Stimulated activated CD4-positive, alpha-beta T cell treated with anti-CD3 and anti-CD28 coated beads, Interleukin-12 subunit alpha, Interleukin-12 subunit beta, amount 100 ng/mL, for 24 hours (primary cell): ENCODE results near the gene KCNK16.
"Not testable (repeated sequence)": the region's sequence is repeated elsewhere in the genome, so short reads cannot be mapped to it uniquely, and the experiment has no call there.

Experiments
- DNase-seq, 2 experiments: peaks; one replicate each; pipeline ENCODE4 v3.0.0-alpha.2; 2020; ENCODE audit warnings: low read depth in 2 of 2

KCNK16 gene

DNA sequence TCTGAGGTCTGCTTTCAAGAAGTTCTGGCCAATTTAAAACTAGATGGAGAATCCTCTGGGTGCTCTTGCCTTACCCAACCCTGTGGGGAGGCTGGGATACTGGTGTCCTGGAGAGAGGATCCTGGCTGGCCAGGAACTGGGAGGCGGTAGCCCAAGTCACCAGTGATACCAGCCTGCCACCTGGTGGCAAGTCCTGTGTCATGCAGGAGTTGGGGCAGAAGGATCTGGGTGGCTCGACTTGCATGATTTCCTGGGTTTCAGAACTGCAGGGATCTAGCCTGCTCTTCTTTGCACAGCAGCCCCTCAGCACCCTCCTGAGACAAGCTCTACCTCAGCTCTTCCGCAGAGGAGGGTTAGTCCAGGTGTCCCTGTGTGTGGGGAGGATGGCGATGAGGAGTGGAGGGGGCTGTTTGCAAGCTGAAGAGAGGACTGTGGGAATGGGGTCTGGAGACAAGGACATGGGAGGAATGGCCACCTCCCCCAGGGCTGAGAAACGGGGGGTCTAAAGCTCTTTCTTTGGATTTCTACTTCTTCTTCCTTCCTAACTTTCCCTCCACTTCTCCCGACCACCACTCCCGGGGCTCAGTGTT, 12.5 kb downstream of the KCNK16 start:
- DNase-seq, result peak; percentile 17 to 59

DNA sequence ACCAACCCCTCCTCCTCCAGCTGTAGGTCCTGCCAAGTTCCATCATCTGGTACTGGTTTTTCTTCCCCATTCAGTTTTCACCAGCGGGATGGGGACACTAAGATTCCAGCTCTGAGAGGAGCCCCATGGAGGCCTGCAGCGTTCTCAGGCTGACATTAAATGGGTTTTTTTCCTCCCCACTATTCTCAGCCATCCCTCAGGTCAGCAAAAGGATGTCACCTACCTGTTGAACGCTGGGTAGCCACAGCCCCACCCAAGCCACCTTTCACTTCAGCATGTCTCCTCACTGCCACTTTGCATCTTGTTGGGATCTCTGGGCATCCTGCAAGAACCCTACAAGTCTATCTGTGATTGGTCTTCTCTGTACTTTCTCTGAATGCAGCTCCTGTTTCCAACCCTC, 15.0 kb downstream of the KCNK16 start:
- no peak for DNase-seq

DNA sequence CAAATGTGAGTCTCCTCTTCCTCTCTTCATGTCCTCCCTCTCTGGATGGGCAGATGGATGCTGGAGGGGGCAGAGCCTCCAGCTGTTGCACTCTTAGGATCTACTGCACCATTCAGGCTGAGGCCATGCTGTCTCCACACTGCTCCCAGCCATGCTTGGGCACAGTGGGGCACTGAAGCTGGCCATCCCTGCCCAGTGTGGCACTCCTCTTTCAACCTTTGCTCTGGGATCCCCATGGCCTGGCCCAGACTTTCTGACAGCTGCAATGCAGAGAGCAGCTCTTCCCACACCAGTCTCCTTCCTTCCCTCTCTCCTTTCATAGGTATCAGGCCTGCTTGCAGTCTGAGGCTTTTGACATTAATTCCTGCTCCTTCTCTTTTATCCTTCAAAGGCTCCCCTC, 17.6 kb downstream of the KCNK16 start:
- DNase-seq, result no peak

DNA sequence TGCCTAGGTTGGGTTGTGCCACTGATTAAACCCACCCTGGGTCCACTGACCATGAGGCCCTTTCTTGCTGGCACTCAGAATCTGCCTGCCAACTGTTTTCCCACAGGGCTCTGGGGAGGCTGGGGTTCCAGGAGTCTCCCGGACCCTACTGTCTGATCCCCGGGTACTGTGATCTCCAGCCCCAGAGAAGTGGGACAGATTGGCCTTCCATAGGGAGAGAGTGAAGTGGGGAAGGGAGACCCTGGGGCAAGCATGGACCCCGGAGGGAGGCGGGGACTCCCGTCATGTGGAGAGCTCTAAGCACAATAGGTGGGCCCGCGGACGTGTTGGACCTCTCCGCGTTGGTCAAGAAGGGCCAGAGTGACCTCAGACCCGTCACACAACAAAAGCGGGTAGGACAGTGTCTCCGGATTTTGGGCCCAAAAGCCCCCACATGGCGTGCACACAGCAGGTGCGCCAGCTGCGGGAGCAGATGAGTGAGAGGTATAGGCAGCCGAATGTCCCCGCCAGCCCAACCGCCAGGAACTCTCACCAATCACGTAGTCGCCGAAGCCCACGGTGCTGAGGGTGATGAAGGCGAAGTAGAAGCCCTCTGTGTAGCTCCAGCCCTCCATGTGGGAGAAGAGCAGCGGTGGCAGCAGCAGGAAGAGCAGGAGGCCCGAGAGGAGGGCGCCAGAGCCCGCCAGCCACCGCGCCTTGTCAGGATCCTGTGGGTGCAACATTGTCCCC, 18.9 kb downstream of the KCNK16 start:
- no peak for DNase-seq

DNA sequence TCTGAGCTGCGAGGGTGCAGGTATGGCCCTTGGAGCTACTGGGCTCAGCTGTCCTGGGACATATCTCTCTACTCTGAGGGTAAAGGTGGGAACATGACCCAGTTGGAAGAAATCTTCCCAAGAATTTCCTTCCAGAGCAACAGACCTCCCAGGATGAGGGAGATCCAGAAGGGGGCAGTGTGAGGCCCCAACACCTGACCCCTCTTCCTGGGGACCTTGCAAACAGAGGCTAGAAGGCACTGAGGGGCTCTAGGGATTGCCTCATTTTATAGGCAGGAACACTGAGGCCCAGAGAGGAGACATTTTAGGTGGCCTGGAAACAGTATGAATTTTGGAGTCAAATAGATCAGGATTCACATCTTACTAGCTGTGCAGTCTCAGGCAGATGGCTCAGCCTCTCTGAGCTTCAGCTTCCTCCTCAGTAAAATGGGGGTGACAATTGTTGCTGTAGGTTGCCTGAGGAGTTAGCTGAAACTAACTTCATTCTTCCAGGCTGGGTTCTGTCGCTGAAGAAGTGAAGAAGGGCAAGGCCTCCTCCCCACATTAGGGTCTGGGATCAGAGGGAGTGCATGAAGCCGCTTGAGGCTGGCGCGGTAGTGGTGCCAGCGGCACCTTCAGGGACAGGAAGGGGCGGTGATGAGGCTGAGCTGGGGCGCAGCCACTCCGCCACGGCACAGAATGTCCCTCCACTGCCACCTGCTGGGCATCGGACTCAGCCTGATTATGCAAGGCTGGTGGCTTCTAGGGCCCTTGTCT, 19.7 kb downstream of the KCNK16 start:
- peak; percentile 77 to 91 for DNase-seq

DNA sequence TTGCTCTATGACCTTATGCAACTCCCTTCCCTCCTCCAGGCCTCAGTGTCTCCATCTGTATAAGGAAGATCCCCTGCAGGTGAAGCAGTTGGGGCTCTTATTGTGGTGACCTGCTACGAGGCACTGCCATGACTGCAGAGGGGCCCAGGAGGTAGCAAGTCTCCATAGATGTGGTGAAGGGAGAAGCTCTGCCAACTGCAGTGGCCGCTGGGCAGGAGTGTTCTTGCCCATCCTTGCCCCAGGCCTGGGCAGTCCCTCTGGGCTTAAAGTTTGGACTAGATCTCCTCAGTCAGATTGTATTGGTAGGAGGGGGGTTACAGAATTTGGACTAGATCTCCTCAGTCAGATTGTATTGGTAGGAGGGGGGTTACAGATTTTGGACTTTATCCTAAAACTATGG, 20.5 kb downstream of the KCNK16 start:
- no peak for DNase-seq

DNA sequence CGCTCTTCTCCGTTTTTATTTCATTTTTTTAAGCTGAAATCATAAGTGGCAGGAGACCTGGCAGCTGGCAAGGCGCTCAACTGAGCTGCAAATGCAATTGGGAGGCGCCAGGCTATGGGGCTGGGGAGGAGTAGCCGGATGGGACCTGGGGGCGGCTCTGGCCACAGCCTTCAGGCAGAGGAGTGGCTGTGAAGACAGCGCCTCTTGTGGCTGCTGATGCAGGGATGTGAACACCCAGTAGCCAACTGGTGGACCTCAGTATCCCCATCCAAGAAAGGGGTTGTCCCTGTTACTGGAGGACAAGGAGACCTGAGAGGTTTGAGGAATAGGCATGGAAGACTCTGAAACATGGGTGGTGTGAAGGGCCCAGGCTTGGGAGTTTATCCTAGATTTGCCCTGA, 20.9 kb downstream of the KCNK16 start:
- DNase-seq, result no peak

DNA sequence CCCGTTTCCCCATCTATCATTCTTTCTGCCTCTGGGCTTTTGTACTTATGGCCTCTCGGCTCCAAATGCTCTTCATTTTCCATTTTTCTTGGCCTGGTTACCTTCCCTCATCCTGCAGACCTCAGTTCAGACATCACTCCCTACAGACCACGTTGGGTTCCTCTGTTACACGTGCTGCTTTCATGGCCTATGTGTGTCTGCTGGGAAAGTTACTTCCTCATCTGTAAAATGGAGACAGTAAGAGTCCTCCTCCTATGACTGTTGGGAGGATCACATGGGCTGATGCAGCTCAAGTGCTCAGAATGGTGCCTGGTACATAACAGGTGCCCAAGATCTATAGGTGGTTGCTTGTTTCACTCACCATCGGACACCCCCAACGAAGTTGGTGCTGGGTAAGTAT, 21.8 kb downstream of the KCNK16 start:
- DNase-seq, result no peak

DNA sequence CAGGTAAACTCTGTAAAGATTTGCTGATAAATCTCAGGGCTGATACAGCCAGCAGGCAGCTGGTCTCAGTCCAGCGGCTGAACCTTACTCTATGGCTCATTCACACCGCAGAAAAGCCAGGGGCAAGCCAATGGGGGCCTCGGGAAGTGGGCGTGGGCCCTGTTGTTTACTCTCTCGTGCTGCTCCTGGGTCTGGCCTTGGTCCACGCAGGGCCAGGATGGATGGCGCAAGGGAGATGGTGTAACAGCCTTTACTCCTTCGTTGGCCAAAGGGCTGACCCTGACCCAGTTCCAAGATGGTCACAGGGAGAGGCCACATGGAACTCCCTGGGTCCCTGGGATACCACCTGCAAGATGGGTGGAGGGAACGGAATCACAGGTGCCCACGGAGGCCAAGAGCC, 24.4 kb downstream of the KCNK16 start:
- DNase-seq, result no peak

DNA sequence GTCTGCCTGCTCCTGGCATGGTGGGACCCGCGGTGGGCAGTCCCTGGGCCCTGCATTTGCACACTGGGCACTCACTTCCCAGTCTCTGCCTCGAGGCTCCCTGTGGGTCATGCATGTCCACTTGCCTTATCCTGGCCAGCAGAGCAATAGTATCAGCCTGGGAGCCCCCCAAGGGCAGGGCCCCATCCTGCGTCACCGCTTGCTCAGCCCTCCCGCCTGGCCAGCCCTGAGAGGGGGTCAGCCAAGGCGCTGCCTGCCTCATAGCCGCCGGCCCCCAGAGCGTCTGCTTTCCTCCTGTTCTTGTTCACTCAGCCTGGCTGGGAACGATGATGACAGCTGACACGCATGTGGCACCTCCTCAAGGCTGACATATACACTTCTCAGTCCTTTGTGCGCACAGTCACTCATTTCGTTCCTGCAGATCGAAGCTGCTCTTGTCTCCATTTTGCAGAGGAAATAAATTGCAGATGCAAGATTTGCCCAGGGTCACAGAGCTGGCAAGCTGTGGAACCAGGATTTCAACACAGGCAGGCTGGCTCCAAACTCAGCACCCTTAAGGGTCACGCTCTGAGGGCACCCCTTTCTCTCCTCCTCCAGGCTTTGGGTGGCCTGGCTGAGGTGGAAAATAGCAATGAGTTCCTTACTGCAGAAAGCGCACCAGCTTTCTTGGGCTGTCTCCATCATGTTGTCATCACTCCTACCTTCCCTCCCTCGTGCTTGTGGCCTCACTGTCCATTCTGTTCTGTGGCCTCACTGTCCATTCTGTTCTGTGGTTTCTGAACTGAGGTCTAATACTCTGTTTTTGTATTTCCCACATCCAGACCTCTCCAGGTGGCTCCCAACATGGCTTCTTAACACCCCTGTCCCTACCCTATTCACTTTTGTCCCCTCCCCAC, 25.5 kb downstream of the KCNK16 start:
- DNase-seq, result no peak

DNA sequence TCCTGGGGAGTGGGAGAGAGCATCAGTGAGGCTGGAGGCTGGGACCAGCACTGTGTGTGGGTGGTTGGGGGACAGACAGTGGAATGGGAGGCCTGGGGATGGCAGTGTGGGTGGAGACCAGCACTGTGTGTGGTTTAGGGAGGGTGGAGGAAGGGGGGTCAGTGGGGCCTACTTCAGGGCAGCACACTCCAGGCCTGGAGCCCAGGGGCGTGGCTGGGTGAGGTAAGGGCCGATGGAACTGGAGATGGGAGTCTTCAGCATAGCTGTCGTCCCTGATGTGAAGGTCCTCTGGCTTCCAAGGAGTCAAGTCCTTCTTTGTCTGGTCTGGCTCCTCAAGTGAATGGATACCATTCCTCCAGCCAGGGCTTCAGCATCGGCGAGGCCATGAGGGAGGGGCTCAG, 26.9 kb downstream of the KCNK16 start:
- no peak for DNase-seq

DNA sequence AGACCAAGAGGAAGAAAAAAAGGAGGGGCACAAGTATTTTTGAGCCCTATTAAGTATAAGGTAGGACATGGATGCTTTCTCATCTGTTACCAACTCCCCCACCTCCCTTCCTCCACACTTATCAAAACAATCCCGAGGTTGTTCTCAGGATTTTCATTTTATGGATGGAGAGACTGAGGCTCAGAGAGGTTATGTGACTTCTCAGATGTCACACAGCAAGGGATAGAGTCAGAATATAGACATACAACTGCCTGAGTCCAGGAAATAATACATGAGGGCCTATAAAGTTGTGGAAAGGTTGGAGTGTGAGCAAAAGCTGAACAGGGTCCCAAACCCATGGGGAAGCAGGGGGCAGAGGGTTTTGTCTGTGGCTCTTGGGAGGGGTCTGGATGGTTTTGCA, 27.6 kb downstream of the KCNK16 start:
- DNase-seq, result no peak

DNA sequence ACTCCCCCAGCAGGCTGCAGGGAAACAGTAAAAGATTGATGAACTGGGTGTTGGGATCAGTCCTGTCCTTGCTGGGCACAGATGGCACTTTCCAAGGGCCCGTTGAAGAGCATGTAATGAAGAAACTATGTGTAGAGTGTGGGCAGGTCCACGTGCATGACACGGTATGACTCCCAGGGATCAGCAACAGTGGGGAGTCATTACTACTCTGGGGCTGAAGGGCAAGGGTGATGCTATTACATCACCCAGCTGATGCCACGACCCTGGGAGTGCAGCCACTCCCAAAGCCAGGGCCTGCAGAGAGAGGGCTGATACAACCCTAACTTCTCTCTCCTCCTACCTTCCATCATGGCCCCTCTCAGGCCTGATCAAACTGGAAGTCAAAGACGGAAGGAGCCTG, 28.4 kb downstream of the KCNK16 start:
- DNase-seq, result no peak

DNA sequence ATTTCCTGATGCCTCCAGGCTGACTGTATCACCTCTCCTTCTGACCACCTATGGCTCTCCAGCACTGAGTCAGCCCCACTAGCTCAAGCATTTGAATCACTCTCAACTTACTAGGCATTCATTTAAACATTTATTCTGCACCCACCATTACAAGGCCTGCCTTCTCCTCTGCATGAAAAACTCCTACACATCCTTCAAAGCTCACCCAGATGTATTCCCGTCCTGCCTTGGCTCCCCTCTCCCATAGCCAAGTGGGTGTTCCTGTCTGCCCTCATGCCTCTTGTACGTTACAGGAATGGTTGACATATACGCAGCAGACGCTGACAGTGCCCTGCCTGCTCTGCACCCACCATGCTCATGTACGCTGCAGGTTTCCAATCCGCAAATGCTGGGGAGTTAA, 29.9 kb downstream of the KCNK16 start:
- DNase-seq, result no peak

DNA sequence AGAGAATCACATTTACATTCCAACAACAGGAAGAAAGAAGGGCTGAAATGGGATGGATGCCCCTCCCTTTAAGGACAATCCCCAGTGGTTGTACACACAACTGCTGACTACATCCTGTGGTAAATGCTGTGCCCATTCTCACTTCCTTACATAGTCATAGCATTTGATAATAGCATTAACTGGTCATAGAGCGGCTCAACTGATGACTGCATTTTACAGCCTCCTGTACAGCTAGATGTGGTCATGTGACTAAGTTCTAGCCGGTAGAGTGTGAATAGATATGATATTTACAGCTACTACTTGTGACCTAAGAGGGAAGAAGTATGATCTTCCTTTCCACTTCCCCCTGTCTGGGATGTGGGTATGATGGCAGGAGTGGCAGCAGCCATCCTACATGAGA, 33.0 kb downstream of the KCNK16 start:
- no peak for DNase-seq

DNA sequence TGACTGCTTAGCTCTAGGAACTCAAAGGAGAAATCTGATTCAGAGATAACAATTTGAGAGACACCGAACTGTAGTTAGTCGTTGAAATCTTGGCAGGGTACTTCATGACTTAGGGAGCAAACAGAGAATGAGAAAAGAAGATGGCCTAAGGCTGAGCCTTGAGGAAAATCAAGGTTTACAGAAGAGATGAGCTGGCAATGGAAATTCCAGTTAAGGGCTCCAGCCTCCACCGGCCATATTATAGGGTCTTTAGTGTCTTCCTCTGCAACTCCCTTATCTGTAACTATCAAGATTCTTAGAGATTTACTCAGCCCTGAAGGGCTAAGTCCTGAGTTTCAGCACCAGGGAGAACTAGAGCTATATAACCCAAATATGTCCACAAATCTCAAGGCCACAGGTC, 34.9 kb downstream of the KCNK16 start:
- no peak for DNase-seq

DNA sequence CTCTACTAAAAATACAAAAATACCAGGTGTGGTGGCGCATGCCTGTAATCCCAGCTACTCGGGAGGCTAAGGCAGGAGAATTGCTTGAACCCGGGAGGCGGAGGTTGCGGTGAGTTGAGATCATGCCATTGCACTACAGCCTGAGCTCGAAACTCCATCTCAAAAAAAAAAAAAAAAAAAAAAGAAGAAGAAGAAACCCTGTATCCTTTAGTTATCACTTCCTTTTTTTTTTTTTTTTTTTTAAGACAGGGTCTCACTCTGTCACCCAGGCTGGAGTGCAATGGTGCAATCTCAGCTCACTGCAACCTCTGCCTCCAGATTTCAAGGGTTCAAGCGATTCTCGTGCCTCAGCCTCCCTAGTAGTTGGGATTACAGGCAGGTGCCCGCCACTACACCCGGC, 35.9 kb downstream of the KCNK16 start:
- DNase-seq, result not testable (repeated sequence)

DNA sequence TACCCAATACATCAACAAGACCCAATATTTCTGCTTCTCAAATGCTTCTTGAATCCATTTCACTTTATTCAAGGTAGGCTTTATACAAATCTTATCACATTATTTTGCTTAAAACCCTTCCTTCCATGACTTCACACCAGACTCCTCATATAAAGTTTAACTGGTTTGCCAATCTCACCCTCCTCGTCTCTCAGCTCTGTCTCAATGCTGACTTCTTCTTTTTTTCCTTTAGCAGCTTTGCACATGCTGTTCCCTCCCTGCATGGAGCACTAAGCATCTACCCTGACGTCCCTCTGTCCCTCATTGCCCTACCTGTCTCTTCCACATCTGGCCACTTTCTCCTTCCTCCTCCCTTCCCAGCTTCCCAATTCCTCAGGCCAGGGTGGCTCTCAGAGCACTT, 39.7 kb downstream of the KCNK16 start:
- no peak for DNase-seq

DNA sequence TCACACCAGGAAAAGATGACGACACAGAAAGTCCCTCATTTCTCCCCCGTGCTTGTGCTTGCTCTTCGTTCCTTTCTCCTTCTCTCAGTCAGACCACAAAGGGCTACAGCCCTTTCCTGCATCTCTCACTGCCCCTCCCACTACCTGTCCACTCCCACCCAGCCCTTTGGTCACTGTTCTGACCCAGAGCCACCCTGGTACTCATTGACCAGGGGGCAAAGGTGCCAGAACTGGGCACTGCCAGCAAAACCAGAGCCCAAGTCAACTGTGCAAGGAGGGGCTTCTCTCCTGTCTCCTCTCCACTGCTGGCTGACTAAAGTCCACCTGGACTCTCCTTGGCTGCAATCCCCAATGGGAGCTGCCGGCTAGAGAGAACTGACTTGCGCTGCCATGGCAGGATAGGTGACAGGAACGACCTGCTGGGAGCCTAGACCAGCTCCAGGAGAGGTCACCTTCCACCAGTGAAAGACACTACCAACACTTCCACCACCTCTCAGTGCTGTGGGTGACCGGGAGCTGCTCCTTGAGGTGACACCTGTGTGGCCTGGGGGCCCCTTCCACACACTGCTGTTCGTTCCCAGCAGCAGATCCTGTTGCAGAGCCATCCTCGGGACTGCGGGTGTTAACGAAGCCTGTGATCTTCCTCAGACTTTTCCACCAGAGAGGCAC, 41.1 kb downstream of the KCNK16 start:
- no peak for DNase-seq

DNA sequence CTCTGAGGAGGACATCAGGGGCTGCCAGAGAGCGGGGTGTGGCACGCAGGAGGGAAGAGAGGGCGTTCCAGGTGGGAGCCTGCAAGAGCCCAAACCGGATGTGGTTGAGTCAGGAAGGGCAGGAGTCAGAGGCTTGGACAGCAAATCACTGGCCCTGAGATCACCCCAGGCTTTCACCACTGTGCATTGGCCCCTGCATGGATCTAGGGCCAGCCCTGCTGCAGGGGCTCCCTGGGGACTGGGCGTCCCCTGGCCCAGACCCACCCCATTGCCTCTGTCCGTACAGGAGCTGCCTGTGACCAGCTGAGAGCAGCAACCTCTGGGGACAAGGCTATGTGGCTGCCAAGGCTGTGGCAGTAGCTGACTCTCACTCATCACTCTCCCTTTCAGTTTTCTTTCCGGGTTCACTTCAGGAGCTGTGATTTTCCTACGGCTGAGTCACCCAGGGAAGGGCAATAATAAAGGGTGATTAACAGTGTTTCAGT, 42.2 kb downstream of the KCNK16 start:
- DNase-seq, result no peak

DNA sequence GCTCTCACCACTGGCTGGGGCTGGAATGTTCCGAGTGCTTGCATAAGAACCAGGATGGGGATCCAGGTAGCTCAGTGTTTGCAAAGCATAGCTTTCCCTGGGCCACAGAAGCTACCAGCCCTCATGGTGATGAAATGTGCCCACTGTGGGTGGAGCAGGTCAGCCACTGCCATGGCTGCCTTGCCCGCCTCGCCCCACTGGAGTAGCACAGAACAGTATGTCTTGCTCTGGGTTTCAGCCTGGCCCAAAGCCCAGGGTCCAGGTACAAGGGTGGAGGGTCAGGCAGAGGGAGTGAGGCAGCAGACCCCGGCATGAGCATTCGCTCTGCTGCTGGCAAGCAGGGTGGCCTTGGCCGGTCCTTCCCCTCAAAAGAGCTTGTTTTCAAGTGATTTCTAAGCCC, 43.0 kb downstream of the KCNK16 start:
- DNase-seq, result no peak
